SH-SY5Y (cell line): ENCODE data around the gene ICE2.

Source experiments
- GATA2 ChIP-seq: IDR thresholded peaks from 2 replicates; pipeline ENCODE4 v1.6.1; 2011; ENCODE audit warnings: mild to moderate bottlenecking, low read depth, low read length
- GATA3 ChIP-seq: IDR thresholded peaks from 2 replicates; pipeline ENCODE4 v1.6.1; 2011; ENCODE audit warnings: low read depth, mild to moderate bottlenecking, low read length, moderate library complexity

DNA sequence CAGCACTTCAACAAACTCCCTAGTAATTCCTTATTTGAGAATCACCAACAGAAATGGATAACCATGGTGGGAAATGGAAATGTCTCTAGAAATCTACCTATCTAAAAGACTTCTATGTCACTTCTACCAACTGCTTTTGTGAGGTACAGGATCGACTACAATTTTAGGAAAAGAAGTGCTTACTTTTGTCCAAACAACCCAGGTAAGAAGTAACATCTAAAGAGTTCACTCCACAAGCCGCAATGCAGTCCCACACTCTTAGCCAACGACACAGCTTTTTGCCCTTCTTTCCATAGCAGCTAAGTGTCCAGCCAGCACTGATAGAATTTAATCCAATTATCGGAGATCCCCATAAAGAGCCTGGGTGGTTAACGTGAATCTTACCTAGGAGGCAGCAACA lies 109.2 kb downstream of the ICE2 start:
- TF ChIP-seq GATA2 = no peak
- TF ChIP-seq GATA3 = no peak
